Stomach (tissue), 4 donors: ENCODE measurements around the gene DIPK1C.

Experiments used
- EP300 ChIP-seq: sonication (generic); formaldehyde crosslinking; IDR thresholded peaks from one replicate; pipeline ENCODE4 v1.6.1; 2017; ENCODE audit warnings: antibody characterized with exemption
- POLR2A ChIP-seq, 4 donors: fragments of 450-650 bp; IDR thresholded peaks; one replicate each; pipeline ENCODE4 v1.6.1; 2016; ENCODE audit warnings: antibody characterized with exemption in 4 of 4, control low read depth in 2 of 4, mild to moderate bottlenecking in 1 of 4, moderate library complexity in 1 of 4
- POLR2AphosphoS5 ChIP-seq, 3 donors: sonication (generic); formaldehyde crosslinking; IDR thresholded peaks; one replicate each; pipeline ENCODE4 v1.6.1; 2016; ENCODE audit warnings: antibody characterized with exemption in 3 of 3
- TF ChIP-seq, protein P1 (sequence below), 7 experiments: fragments of 450-650 bp in 4 of 7; fragments of 200-600 bp in 3 of 7; sonication (generic) in 3 of 7; IDR thresholded peaks; one replicate each; pipeline ENCODE4 v1.5.1; 2016 to 2019; ENCODE audit warnings: antibody characterized with exemption in 7 of 7, control low read depth in 2 of 7, mild to moderate bottlenecking in 1 of 7

DNA sequence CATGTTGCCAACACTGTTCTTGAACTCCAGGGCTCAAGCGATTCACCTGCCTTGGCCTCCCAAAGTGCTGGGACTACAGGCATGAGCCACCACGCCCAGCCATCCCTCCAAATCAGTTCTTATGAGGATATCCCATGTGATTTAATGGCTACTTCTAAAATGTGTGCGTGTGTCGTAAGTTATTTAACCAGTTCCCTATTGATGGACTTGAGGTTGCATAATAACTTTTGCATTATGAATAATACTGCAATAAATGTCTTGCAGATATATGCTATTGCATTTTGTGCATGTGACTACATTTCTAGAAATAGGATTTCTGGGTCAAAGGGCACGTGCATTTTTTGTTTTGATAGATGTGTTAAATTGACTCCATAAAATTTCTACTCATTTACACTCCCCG lies 19.0 kb downstream of the DIPK1C start:
- TF ChIP-seq, protein P1, sequence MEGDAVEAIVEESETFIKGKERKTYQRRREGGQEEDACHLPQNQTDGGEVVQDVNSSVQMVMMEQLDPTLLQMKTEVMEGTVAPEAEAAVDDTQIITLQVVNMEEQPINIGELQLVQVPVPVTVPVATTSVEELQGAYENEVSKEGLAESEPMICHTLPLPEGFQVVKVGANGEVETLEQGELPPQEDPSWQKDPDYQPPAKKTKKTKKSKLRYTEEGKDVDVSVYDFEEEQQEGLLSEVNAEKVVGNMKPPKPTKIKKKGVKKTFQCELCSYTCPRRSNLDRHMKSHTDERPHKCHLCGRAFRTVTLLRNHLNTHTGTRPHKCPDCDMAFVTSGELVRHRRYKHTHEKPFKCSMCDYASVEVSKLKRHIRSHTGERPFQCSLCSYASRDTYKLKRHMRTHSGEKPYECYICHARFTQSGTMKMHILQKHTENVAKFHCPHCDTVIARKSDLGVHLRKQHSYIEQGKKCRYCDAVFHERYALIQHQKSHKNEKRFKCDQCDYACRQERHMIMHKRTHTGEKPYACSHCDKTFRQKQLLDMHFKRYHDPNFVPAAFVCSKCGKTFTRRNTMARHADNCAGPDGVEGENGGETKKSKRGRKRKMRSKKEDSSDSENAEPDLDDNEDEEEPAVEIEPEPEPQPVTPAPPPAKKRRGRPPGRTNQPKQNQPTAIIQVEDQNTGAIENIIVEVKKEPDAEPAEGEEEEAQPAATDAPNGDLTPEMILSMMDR (IDR thresholded peaks at IDR 0.05), result no peak
- TF ChIP-seq EP300 (no peak), POLR2A (IDR thresholded peaks at IDR 0.05) (no peak), POLR2AphosphoS5 (IDR thresholded peaks at IDR 0.05) (no peak)
